IPS-NIHi7 (cell line): ENCODE results near the gene HNRNPA1.
A peak's percentile ranks its signal among the peaks of the same experiment; 100 is the strongest.
"Not testable (repeated sequence)": the region's sequence is repeated elsewhere in the genome, so short reads cannot be mapped to it uniquely, and the experiment has no call there.

Experiments
- DNase-seq: peaks from one replicate; pipeline ENCODE4 v3.0.0; 2012; ENCODE audit warnings: mixed read lengths; ENCODE audit errors: extremely low spot score

HNRNPA1 gene

DNA sequence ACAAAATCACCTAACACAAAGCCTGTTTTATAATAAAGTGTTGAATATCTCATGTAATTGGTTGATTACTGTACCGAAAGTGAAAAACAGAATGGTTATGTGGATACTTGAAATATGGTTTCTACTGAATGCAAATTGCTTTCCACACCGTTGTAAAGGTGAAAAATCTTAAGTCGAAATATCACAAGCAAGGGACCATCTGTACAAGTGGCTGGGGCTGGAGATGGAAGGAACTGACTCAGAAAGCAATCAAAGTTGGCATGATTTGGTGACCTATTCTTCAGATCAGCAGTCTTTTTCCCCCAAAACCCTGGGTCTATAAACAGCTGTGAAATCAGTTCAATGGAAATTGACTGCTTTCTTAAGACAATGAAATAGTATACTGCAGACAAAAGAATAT lies 4.2 kb upstream of the HNRNPA1 start:
- no peak for DNase-seq

DNA sequence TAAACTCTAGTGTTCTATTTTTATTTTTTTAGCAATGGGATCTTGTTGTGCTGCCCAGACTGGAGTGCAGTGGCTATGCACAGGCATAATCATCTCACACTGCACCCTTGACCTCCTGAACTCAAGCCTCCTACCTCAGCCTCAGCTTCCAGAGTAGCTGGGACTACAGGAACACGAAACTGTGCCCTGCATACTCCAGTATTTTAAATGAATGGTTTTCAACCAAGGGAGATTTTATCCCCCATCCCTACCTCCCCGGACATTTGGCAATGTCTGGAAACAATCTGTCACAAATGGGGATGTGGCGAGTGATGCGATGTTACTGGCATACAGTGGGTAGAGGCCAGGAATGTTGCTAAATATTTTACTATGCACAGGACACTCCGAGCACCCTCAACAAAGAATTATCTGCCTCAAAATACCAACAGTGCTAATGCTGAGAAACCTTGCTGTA lies 2.7 kb upstream of the HNRNPA1 start:
- DNase-seq: no peak

DNA sequence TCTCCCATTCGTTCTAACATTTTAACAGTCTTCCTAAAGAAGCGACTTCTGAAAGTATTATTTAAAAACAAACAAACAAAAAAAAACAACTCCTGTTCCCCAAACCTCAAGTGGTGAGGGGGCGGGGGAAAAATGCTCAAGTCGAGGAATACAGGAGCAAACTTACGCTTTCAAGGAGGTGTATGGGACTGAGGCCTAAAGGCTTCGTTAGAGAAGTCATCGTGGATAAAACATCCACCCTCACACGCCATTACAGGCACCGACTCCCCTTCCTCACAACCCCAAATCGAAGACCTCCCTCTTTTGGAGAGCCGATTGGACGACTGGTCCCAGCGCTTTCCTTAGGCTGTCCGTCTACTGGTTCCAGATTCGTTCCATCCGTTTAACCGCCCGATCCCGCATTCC lies 1.3 kb upstream of the HNRNPA1 start:
- no peak for DNase-seq

DNA sequence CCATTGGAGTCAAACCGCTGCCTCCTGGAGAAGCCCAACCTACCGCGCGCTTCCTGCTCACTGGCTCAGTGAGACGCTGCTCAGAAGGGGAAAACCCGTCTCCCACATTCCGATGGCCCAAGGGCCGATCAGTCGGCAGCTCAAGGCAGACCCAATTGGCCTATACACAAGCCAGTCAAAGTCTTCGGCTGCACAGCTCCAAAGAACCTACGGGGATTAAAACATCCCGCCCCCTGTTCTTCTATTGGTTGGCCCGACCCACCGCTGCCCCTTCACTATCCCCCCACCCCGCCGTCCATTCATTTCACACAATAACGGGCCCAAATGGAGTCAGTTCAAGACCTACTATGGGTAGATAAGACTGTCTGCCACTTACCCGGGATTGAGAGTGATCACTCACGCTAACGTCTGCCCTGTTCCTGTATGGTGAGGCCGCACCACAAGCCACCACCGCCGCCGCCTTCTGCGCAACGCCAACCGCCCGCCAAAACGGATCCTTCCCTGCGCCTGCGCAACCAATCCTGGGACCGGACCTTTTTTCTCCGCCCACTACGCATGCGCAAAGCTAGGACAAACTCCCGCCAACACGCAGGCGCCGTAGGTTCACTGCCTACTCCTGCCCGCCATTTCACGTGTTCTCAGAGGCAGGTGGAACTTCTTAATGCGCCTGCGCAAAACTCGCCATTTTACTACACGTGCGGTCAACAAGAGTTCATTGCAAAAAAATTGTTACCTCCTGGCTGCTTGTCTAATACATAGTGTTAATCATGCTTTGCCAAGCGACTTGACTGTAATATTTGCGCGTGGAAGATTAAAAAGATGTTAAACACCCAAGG lies 676 bp upstream of the HNRNPA1 start, which contains the start of gene CBX5:
TSS of gene CBX5 (minus strand) at position 491 of the 836 bp plus-strand sequence. CDS start 22,472 bp downstream, outside the sequence.
- DNase-seq: peak; percentile 92

DNA sequence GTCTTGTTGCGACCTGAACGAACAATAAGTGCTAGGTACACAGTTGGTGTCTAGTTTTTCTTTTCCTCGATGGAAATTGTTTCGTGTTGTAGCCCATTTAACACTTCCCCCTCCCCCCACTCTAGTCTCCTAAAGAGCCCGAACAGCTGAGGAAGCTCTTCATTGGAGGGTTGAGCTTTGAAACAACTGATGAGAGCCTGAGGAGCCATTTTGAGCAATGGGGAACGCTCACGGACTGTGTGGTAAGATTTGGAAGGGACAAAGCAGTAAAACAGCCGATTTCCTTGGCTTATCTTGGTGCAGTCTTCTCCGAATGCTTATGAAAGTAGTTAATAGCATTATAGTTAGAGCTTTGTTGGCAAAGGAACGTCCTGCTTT lies 724 bp downstream of the HNRNPA1 start:
- not testable (repeated sequence) for DNase-seq

DNA sequence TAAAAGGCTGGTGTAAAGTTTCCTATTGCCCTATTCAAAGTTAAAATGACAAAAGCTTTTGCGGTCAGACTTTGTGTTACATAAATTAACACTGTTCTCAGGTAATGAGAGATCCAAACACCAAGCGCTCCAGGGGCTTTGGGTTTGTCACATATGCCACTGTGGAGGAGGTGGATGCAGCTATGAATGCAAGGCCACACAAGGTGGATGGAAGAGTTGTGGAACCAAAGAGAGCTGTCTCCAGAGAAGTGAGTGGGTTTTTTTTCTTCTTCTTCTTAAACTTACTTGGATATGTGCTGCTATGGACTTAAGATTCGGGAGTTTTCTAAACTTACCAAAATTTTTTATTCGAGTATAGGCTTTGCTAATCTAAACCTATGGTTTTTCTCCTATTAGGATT lies 1.2 kb downstream of the HNRNPA1 start:
- not testable (repeated sequence) for DNase-seq

DNA sequence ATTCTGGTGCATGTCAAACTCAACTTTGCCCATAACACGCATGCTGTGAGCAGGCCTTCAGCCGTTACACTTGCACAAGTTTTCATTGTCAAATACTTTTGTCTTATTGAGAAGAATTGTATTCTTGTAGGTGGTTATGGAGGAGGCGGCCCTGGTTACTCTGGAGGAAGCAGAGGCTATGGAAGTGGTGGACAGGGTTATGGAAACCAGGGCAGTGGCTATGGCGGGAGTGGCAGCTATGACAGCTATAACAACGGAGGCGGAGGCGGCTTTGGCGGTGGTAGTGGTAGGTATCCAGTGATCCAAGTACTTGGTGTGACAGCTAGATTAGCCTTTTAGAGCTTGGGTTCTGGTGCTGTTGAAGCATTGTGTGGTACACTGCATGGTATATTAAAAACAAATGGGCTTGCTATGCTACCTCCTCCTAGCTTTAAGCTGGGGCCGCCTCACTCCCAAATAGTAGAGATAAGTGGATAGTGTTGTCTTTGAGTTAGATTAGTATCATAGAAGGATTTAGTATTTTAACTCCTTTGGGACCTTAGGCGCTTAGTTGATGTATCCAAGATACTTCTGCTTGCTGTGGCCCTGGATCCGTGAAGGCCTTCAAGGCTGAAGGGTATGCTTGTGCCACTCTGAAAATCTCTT lies 2.5 kb downstream of the HNRNPA1 start:
- DNase-seq: no peak

DNA sequence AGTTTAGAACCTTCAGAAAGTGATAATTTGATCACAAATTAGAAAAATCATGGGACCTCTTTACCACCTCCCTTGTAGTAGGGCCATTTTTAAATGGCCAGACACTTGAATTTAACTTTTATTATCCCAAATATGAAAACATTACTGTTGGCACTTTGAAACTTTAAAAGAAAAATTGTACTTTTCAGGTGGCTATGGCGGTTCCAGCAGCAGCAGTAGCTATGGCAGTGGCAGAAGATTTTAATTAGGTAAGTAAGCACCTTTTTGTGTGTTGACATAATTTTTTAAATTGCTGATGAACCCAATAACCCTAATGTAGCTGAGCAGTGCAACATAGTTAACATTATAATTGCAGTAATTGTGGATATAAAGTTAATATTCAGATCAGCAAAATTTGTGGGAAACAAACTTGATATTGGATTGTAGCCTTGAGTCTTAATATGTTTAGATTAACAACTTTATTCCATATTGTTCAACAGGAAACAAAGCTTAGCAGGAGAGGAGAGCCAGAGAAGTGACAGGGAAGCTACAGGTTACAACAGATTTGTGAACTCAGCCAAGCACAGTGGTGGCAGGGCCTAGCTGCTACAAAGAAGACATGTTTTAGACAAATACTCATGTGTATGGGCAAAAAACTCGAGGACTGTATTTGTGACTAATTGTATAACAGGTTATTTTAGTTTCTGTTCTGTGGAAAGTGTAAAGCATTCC lies 3.7 kb downstream of the HNRNPA1 start:
- DNase-seq: not testable (repeated sequence)

DNA sequence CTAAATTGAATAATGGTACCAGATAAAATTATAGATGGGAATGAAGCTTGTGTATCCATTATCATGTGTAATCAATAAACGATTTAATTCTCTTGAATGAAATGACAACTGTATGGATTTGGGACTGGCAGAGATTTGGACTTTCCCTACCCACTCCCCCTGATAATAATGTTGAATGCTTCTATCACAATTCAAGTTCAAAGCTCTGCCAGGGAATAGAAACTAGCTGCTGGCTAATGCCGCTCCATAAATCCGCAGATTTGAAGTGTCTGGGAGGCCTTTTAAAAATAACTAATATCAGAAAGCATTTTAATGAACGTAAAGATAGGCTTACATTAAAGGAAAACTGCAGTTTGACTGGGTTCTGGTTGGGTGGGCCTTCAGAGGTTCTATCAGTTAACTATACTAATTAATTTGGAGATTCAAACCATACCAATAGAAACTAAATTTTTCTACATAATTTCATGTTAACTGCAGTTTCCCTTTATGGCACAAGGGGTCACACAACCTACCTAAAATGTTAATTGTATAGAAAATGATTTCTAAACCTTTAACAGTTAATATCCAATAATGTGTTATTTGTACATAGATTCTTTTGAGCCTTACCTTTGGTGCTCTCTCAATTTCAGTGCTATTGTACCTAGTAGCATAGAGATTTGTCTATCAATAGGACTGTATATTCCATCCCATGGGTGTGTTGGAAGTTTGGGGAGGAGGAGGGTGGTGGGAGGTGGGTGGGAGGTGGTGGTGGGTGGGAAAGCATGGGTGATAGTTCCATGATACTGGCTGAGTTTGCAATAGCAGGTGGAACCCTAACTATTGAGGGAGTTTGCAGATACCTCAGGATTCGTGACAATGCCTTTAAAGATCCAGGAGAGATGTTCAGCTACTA lies 4.9 kb downstream of the HNRNPA1 start:
- no peak for DNase-seq

DNA sequence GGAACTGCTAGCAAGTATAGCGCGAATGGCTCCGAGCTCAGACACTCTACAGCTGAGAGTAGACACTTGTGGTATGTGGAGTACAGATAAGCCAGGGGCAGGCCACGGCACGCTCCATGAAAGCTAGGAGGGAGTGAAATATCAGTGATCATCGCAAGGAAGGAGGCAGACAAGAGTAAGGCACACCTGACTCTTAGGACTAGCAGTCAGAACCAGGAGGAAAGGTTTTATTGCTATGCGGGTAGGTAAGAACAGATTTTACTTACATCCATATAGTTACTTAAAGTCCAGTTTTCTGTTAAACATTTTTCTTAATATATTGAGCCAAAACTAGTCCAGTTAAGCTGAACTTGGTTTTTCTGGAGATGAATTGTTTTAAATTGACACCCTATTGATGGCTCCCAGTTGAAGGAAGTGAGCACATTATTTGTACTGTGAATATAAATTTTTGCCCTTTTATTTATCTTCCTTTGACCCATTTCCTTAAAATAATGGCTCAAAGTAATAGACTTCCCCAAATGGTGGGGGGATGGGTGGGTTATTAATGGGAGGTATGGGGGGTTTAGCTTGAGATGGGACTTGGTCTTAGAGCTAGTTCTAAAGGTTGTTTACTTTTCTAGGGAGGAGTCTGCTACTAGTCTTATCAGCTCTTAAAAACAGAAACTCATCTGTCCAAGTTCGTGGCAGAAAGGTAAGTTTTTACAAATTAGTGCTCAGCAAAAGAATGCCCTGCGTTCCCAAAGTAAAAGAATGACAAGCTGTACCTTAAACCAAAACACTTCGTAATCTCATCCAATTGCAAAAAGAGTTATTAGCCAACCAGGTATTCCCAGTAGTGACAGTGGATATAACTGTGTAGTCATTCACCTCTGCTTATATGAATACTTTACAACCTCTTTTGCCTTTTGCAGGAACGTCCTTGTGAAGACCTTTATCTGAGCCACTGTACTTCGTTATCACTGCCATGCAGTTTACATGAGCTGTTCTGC lies 5.8 kb downstream of the HNRNPA1 start:
- DNase-seq: no peak

DNA sequence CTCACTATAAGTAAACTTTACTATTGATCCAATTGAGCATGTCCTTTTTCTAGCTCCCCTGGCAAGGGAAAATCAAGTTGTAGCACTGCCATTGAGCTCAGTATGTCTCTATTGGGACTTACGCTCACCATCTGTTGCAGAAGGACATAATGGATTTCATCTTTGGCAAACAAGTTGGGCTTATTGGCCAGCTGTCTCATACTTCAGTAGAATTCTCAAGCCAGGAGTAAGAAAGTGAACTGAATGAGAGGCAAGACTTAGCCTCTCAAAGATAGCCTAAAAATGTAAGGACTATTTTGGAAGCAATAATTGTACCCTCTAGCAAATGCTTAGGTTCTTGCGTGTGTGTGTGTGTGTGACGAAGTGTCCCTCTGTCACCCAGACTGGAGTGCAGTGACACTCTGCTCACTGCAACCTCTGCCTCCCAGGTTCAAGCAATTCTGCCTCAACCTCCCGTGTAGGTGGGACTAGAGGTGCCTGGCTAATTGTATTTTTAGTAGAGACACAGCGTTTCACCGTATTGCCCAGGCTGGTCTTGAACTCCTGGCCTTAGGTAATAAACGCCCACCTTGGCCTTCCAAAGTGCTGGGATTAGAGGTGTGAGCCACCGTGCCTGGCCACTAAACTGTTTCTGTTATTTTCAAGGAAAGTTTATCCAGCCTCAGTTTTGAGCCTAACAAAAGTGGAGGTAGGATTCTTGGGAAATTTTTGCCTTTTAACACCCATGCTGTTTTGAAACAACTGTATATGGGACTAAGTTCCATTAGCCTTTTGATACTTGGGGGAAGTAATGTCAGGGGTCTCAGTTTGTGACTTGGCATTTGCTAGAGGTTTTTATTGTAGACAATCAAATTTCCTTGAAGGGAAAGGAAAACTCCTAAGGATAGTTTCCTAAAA lies 7.0 kb downstream of the HNRNPA1 start:
- no peak for DNase-seq

DNA sequence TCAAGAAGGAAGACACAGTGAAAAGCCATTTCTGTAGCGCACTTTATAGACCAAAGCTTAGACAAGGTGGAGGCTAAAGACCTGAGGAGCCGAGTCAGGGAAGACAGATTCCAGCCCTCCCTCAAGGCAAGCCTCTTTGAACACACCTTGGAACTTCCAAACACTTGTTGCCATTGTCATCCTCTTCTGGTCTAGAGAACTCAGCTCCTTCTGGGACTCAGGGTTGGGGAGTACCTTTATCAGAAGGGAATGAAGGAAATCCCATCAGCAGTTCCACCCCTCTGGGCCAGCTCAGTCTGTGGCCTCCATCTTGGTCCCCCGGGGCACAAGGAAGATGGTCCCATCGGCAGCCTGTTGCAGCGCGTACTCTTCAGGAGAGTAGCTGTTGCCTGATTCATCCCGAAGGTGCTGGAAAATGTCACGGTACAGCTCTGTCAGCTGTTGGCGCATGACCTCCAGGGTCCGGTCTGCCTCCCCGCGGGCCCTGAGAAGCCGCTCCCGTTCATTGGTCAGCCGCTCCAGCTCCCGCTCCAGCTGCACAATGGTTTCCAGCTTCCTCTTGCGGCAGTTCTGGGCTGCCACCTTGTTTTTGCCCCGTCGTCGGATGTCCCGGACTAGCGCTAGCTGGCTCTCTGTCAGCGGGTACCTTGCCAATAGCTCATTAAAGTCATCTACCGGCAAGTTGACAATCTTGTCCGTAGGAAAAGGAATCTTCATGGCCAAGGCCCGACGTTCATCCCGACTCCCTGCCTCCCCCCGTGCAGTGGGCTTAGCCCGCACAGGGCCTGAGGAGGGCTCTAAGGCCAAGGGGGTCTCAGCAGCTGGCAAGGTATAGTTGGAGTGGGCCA lies 11.8 kb downstream of the HNRNPA1 start:
- no peak for DNase-seq

DNA sequence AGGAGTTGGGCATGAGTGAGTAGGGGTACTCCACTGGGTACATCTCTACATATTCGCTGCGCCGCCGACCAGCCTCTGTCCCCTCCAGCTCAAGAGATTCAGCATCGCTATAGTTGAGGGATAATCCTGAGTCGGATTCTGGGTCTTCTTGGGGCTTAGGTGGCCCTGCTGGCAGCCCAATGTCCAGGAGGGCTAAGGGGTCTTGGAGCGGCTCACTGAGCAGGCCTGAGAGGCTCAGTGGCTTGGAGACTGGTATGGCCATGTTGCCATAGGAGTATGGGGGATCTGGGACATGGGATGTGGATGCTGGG lies 12.4 kb downstream of the HNRNPA1 start:
- DNase-seq: no peak

DNA sequence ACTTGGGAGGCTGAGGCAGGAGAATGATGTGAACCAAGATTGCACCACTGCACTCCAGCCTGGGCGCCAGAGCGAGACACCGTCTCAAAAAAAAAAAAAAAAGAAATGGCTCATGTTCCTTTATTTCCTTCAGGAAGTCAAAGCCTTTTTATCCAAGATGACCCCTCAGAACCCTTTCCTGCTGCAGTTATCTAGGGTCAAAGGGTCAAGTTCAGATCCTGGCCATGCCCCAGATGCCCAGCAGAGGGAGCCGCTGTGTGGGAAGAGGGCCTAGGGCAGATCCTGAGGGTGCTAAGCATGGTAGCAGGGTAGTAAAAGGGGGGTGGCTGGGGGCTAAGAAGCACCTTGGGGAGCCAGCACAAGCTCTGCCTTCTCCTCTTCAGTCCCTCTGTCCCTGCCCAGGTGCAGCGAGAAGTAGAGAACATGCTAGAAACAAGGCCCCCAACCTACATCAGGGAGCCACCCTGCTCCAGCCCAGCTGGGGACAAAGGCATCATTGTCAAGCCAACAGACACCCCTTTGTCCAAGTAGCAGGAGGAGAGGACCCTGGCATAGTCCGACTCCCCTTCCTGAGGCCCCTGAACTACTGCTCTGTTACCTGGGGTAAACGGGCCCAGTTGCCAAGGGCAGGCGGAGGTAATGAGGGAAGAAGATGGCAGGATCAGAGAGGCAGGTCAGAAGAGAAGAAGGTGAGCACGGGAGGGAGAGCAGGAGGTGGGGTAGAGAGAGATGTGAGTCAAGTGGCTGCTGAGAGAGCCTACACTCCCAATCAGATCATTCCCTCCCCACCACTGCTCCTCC lies 13.8 kb downstream of the HNRNPA1 start:
- DNase-seq: peak; percentile 82

DNA sequence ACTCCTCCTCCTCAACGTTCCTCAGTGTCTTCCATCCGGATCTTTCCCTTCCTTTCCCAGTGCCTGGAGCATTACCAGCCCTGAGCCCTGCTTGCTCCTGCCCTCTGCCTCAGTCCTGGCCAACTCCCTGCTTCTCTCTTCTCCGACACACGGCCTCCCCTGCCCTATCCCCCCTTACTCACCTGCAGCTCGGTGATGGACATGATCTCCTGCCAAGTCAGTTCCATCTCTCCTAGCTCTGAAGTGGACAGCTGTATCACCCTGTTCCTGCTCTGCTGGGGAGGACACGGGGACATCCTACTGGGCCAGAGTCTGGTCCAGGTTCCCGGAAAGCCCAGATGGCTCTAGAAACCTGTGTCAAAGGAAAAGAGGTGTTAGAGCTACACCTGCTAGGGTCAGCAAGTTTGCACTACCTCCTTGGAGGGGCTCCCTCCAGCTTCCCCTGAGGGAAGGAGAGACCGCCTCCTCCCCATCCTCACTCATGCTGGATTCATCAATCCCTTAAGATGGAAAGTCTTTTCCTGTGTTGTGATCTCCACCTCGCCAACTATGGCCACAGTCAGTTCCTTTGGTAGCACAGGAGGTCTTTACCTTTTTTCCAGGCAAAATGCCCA lies 14.5 kb downstream of the HNRNPA1 start:
- DNase-seq: no peak

DNA sequence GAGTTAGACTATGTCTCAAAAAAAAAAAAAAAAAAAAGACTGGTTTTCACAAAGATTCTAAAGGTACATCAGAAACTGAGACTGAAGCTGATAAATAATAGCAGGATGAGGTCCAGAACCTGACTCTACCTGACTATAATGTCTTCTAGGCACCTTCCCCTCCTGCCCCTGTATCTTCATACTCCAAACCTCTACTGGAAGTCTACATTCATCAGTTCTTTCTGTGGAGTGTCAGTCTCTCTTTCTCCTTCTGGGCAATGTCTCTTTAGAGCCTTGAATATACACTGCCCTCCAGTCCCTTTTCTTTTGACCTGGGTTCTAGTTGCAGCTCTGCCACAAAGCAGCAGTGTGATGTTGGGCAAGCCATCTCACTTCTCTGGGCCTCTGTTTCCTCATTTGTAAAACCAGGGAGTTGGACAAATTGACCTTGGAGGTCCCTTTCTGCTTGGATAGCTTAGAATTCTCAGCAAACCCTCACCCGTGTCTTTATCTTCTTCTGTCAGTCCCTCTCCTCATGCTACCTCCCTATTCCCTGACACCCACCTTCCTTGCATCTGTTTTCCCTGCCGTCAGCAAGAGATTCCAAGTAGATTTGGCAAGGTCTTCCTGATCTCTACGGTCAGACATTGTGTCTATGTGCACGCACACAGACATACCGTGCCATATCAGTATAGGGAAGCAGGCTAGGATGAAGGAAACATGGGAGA lies 16.0 kb downstream of the HNRNPA1 start:
- DNase-seq: no peak

DNA sequence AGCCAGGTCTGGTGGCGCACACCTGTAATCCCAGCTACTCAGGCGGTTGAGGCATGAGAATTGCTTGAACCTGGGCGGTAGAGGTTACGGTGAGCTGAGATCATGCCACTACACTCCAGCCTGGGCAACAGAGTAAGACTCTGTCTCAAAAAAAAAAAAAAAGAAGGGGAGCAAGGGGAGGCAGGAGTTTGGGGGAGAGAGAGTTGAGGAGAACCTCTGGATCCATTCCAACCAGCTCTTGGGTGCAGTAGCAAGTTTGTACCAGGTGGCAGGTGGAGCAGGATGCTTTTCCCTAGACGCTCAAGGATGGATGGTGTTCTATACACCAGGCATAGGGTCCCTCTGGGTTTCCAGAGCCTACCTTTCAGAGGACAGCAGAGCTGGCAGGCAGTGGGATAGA lies 18.4 kb downstream of the HNRNPA1 start:
- no peak for DNase-seq
